Caco-2 (cell line): ENCODE data around the gene CTTNBP2. TPM values are rescaled to one million over a fixed set of nuclear protein-coding genes. Genes with fewer than 3 reads are reported as not detected.
A peak's percentile ranks its signal among the peaks of the same experiment; 100 is the strongest.

Experiments used
- BruUV-seq: library from RNA; stranded (reverse); fragments of 400-500 nt; replicated peaks from 2 replicates; lab custom pipeline; 2021; lab: Mats Ljungman, UMichigan
- CTCF ChIA-PET: fragments of 300-600 bp; sonication (Branson Sonifier 250); formaldehyde crosslinking; loops from one replicate; lab custom pipeline; 2022; ENCODE audit warnings: antibody characterized with exemption; lab: Charles Lee
- POLR2A ChIA-PET: fragments of 300-600 bp; sonication (Branson Sonifier 250); formaldehyde crosslinking; loops from one replicate; lab custom pipeline; 2022; ENCODE audit warnings: antibody characterized with exemption; lab: Charles Lee
- DNase-seq, 2 experiments: peaks; one replicate each; pipeline versions ENCODE4 v3.0.0 to v3.0.0-alpha.2; 2020 to 2022
- H3K27me3 ChIP-seq: replicated peaks from 2 replicates; pipeline ENCODE4 v1.6.0; 2011; ENCODE audit warnings: low read length; ENCODE audit not compliant: control insufficient read depth, insufficient read depth
- H3K36me3 ChIP-seq: 2 replicates; pipeline ENCODE4 v1.5.1; 2011; ENCODE audit warnings: low read length; ENCODE audit not compliant: control insufficient read depth, insufficient read depth
- H3K4me1 ChIP-seq: fragments of 250-450 bp; sonication (Bioruptor Pico); 2 replicates; pipeline ENCODE4 v1.5.1; 2020; ENCODE audit warnings: mild to moderate bottlenecking
- H3K4me3 ChIP-seq: 2 replicates; pipeline ENCODE4 v1.5.1; 2011; ENCODE audit warnings: low read depth, mild to moderate bottlenecking, control low read depth, low read length
- H3K9me3 ChIP-seq: fragments of 250-450 bp; sonication (Bioruptor Pico); 2 replicates; pipeline ENCODE4 v1.5.1; 2020; ENCODE audit warnings: mild to moderate bottlenecking, moderate library complexity
- H3K27ac Mint-ChIP-seq: one replicate; pipeline ENCODE4 v1.8.0; 2022; ENCODE audit warnings: mixed read lengths; ENCODE audit not compliant: unreplicated experiment
- H3K27me3 Mint-ChIP-seq: one replicate; pipeline ENCODE4 v1.8.0; 2022; ENCODE audit warnings: mixed read lengths; ENCODE audit not compliant: insufficient read depth, unreplicated experiment
- H3K36me3 Mint-ChIP-seq: one replicate; pipeline ENCODE4 v1.8.0; 2022; ENCODE audit warnings: mild to moderate bottlenecking, mixed read lengths; ENCODE audit not compliant: insufficient read depth, unreplicated experiment
- H3K4me1 Mint-ChIP-seq: one replicate; pipeline ENCODE4 v1.8.0; 2022; ENCODE audit warnings: low read depth, mixed read lengths; ENCODE audit not compliant: unreplicated experiment
- H3K4me3 Mint-ChIP-seq: one replicate; pipeline ENCODE4 v1.8.0; 2022; ENCODE audit warnings: mild to moderate bottlenecking, moderate library complexity, mixed read lengths; ENCODE audit not compliant: unreplicated experiment
- H3K9me3 Mint-ChIP-seq: one replicate; pipeline ENCODE4 v1.8.0; 2022; ENCODE audit warnings: mixed read lengths; ENCODE audit not compliant: unreplicated experiment
- CTCF ChIP-seq, 2 experiments: fragments of 200-600 bp in 1 of 2; IDR thresholded peaks; 1 replicate in 1 of 2; 2 replicates in 1 of 2; pipeline versions ENCODE4 v1.5.1 to v1.8.0; 2011 to 2022; ENCODE audit warnings: antibody characterized with exemption in 1 of 2, control low read depth in 1 of 2, inconsistent platforms in 1 of 2, low read depth in 1 of 2, low read length in 1 of 2, mild to moderate bottlenecking in 1 of 2, moderate library complexity in 1 of 2; ENCODE audit not compliant: insufficient read depth in 1 of 2, severe bottlenecking in 1 of 2, unreplicated experiment in 1 of 2
- intact Hi-C: fragments of 100-400 bp; cut with micrococcal nuclease; formaldehyde crosslinking; loops from one replicate; pipeline ENCODE4 v1.10.0; 2022; ENCODE audit not compliant: unreplicated experiment
- total RNA-seq: library from RNA; stranded (reverse); gene quantifications from 2 replicates; pipeline ENCODE4 v1.2.3, GENCODE V29; 2022

The CTTNBP2 gene
- total RNA-seq, 1 experiment from 2014 or later = 3.2 TPM

- TF ChIP-seq CTCF (IDR thresholded peaks at IDR 0.05; ENCODE audit: insufficient read depth in 1 of 2, low read depth in 1 of 2, low read length in 1 of 2, severe bottlenecking in 1 of 2, unreplicated experiment in 1 of 2) = peak in 1 of 2 experiments; percentile 7
- Histone ChIP-seq H3K36me3 (no peaks in the 10 kb centered on the region), H3K4me1 (no peaks in the 10 kb centered on the region), H3K27me3 (no peaks in the 10 kb centered on the region), H3K4me3 (no peak overlapping the region), H3K9me3 (peaks cover 2% of the 10 kb centered on the region; the same call in 1 of the 2 replicates)
- BruUV-seq = no TSS peak
- no peaks in the 10 kb centered on the region for H3K27me3 Mint-ChIP-seq
- intact Hi-C loops = no loop called here
- H3K4me1 Mint-ChIP-seq = peaks cover 8% of the 10 kb centered on the region
- H3K9me3 Mint-ChIP-seq = no peaks in the 10 kb centered on the region
- POLR2A ChIA-PET = no interaction called here
- H3K4me3 Mint-ChIP-seq = no peak overlapping the region
- CTCF ChIA-PET = no interaction called here
- DNase-seq = peak in 1 of 2 experiments; percentile 9
- no peaks in the 10 kb centered on the region for H3K36me3 Mint-ChIP-seq
- H3K27ac Mint-ChIP-seq = no peak overlapping the region
Measured at GRCh38 chr7:117901089-117901797, 28.0 kb upstream of the CTTNBP2 start.

GRCh38 chr7:117896339-117896738 lies 23.1 kb upstream of the CTTNBP2 start:
- ChIA-PET POLR2A (no interaction called here), CTCF (no interaction called here)
- peaks cover 30% of the 10 kb centered on the region for H3K4me1 Mint-ChIP-seq
- Histone ChIP-seq H3K36me3 (no peaks in the 10 kb centered on the region), H3K27me3 (no peaks in the 10 kb centered on the region), H3K9me3 (peaks cover 2% of the 10 kb centered on the region; the same call in 1 of the 2 replicates), H3K4me1 (peaks cover 23% of the 10 kb centered on the region), H3K4me3 (no peak overlapping the region)
- intact Hi-C loops = no loop called here
- no peaks in the 10 kb centered on the region for H3K36me3 Mint-ChIP-seq
- H3K4me3 Mint-ChIP-seq = no peak overlapping the region
- BruUV-seq = no TSS peak
- no peak for DNase-seq
- no peak overlapping the region for H3K27ac Mint-ChIP-seq
- no peaks in the 10 kb centered on the region for H3K9me3 Mint-ChIP-seq
- no peak for TF ChIP-seq CTCF (IDR thresholded peaks at IDR 0.05; ENCODE audit: insufficient read depth in 1 of 2, low read depth in 1 of 2, low read length in 1 of 2, severe bottlenecking in 1 of 2, unreplicated experiment in 1 of 2)
- no peaks in the 10 kb centered on the region for H3K27me3 Mint-ChIP-seq

GRCh38 chr7:117895276-117895675 lies 22.0 kb upstream of the CTTNBP2 start:
- no peak overlapping the region for H3K27ac Mint-ChIP-seq
- no peaks in the 10 kb centered on the region for H3K27me3 ChIP-seq
- ChIA-PET POLR2A (no interaction called here), CTCF (no interaction called here)
- DNase-seq = peak in 1 of 2 experiments; percentile 12
- H3K4me3 ChIP-seq = no peak overlapping the region
- H3K36me3 ChIP-seq = no peaks in the 10 kb centered on the region
- TF ChIP-seq CTCF (IDR thresholded peaks at IDR 0.05; ENCODE audit: insufficient read depth in 1 of 2, low read depth in 1 of 2, low read length in 1 of 2, severe bottlenecking in 1 of 2, unreplicated experiment in 1 of 2) = no peak
- H3K36me3 Mint-ChIP-seq = no peaks in the 10 kb centered on the region
- peaks cover 27% of the 10 kb centered on the region for H3K4me1 ChIP-seq
- BruUV-seq = no TSS peak
- H3K27me3 Mint-ChIP-seq = no peaks in the 10 kb centered on the region
- H3K4me3 Mint-ChIP-seq = no peak overlapping the region
- intact Hi-C loops = no loop called here
- H3K9me3 Mint-ChIP-seq = no peaks in the 10 kb centered on the region
- H3K9me3 ChIP-seq = peaks cover 2% of the 10 kb centered on the region; the same call in 1 of the 2 replicates
- peaks cover 23% of the 10 kb centered on the region for H3K4me1 Mint-ChIP-seq
